NCI-H1105 treated with DMSO at 0.1 percent for 48 hours (cell line): Measurements from ENCODE around the gene F9.
A peak's percentile ranks its signal among the peaks of the same experiment; 100 is the strongest.
"Not testable (repeated sequence)": the region's sequence is repeated elsewhere in the genome, so short reads cannot be mapped to it uniquely, and the experiment has no call there.

Source experiments
- DNase-seq: peaks from one replicate; lab custom pipeline; 2025; lab: John Stamatoyannopoulos, UW

Gene F9

DNA sequence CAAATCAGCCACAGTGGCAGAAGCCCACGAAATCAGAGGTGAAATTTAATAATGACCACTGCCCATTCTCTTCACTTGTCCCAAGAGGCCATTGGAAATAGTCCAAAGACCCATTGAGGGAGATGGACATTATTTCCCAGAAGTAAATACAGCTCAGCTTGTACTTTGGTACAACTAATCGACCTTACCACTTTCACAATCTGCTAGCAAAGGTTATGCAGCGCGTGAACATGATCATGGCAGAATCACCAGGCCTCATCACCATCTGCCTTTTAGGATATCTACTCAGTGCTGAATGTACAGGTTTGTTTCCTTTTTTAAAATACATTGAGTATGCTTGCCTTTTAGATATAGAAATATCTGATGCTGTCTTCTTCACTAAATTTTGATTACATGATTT is at the start of gene F9:
F9 (plus strand) TSS at position 190 of the 400 bp plus-strand sequence; CDS start at position 216, 26 bp downstream.
- no peak for DNase-seq

DNA sequence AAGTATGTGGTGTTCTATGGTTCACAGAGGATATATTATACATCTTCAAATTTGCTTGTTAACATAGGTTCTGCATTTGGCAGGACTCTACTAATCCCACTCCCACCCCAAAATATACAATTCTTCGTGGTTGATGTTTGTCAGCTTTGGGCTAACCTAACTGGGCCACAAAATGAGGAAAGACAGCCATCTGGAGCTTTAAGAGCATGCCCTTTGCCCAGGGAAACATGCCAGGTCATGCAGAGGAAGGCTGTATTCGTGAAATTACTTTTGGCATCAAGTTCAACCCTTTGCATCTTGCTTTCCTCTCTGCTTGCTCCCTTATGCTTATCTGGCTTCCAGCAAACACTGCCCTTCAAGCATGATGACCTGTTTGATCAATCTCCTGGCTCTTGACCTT is 46.8 kb upstream of the F9 start:
- DNase-seq: no peak

DNA sequence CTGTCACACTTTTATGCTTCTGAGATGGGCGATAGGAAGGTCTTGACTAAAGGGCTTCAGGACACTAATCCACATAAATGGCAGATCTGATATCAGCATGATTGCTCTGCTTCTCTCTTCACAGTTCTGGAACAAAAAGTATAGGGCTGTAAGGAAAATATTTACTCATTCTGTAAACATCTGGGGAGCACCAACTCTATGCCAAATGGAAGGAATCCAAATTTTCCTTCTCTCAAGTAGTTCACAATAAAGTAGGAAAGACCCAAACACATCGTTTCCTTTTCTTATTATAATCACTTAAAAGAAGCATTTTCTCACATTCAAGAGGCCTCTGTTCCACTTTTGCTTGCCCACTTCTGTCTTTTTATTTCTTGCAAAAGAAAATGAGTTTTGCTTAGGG is 45.9 kb upstream of the F9 start:
- no peak for DNase-seq

GRCh38 chrX:139495324-139495723 is 35.2 kb upstream of the F9 start:
- no peak for DNase-seq

GRCh38 chrX:139506333-139506732 is 24.2 kb upstream of the F9 start:
- DNase-seq: no peak

DNA sequence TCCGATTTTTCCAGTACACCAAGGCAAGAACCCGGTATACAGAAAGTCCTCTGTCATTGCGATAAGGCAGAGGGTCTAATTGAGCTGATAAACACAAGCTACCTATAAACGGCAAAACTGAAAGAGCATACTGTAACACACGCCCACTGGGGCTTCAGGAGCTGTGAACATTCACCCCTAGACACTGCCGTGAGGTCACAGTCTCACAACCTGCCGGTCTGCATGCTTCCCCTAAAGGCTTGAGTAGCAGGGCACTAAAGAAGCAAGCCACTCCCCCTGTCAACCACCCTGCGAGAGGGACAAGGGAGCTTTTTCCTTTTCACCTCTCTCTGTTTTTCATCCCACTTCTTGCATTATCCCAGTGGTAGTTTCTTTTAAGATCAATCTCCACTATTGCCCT is 22.4 kb upstream of the F9 start:
- no peak for DNase-seq

DNA sequence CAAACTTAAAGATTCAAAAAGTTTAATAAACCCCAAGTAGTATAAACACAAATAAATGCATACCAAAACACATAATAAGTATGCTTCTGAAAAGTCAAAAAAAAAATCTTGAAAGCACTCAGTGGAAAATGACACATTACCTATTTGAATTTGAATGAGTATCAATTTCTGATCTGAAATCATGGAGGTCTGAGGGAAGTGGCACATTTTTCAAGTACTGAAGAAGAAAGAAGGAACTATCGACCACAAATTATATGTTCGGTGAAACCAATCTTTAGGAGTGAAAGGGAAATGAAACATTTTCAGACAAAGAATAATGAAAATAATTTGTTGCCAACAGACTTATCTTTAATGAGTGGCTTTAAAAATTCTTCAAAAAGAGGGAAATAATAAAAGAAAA is 12.1 kb upstream of the F9 start:
- no peak for DNase-seq

- not testable (repeated sequence) for DNase-seq
Observed at GRCh38 chrX:139528829-139529228, 1.7 kb upstream of the F9 start.

DNA sequence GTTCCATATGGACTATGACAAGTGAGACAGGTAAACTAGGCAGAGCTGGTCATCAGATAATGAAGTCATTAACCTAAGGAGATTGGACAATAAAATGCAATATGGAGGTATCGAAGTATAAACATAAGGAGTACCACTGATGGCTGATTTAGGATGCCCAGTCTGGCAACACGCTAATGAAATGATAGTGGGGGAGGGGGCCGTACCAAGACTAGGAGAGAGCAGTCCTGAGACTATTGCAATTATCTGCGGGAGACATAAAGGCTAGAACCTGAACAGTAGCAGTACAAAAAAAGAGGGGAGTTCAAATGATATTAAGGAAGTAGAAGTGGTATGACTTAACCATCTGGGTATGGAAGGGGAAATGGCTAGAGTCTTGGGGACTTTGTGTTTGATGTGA is 2.3 kb downstream of the F9 start:
- no peak for DNase-seq

DNA sequence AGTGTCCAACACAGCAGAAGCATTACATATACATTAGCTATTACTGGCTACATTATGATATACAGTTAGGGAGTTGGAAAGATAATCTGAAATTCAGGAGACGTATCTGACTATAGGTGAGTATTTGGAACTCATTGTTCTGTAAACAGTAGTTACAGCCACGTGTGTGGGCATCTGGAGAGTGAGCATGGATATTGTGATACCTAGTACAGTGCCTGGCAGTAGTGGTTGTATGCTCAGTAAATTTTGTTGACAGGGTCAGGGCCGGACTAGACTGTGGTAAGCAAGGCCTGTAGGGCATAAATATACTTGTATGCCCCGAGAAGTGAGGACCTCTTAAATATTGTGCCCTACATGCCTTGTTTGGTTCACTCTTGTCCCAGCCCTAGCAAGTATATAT is 2.9 kb downstream of the F9 start:
- DNase-seq: no peak

- DNase-seq: peak; percentile 2
Observed at GRCh38 chrX:139538907-139539790, 8.6 kb downstream of the F9 start.

- no peak for DNase-seq
Observed at GRCh38 chrX:139542652-139543051, 12.1 kb downstream of the F9 start.

- no peak for DNase-seq
Observed at GRCh38 chrX:139543920-139544319, 13.4 kb downstream of the F9 start.

DNA sequence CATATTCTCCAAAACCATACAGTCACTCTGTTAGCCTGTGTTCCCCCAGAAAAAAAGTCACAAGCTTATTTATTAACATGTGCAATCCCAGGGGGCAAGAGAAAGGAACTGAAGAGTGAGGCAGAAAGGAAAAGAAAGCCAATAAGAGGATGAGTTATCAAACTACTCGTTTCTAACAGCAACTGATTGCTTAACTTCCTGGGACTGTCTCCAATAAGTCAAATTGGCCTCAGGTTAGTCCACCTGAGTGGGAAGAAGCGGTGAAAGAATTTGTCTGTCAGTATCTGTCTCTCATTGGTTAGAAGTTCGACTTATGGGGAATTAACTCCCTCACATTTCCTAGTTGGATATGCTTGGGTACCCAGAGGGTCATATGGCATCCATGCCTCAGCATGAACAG is 14.1 kb downstream of the F9 start:
- DNase-seq: no peak

- no peak for DNase-seq
Observed at GRCh38 chrX:139554376-139554775, 23.8 kb downstream of the F9 start.

GRCh38 chrX:139554991-139555675 is 24.6 kb downstream of the F9 start:
- DNase-seq: no peak

- DNase-seq: peak; percentile 1
Observed at GRCh38 chrX:139559383-139560042, 29.0 kb downstream of the F9 start.

GRCh38 chrX:139560221-139560620 is 29.7 kb downstream of the F9 start:
- DNase-seq: no peak

DNA sequence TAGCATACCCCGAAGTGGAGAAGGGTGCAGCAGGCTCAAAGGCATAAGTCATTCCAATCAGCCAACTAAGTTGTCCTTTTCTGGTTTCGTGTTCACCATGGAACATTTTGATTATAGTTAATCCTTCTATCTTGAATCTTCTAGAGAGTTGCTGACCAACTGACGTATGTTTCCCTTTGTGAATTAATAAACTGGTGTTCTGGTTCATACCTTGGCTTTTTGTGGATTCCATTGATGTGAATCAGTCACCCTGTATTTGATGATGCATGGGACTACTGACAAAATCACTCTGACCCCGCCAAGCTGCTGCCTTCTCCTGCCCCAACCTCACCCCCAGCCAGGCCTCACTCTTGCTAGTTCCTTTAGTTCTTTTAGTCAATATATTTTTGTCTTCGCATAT is 32.7 kb downstream of the F9 start:
- no peak for DNase-seq

DNA sequence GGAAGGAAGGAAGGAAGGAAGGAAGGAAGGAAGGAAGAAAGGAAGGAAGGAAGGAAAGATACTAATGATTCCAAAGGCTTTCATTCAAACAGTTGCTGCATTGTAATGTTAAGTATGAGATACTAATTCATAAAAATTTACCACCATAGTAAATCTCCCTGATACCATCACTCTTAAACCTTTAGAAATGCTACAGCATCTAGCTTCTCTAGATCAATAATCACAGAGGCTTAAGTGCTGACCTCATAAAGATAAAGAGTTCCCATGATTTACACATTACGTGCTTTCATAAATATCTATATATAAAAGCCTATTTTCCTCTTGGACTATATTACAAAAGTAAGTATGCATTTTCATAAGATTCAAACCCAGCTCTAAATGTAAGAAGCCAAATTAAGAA is 36.4 kb downstream of the F9 start:
- DNase-seq: no peak

- DNase-seq: no peak
Observed at GRCh38 chrX:139581068-139581467, 50.5 kb downstream of the F9 start.

DNA sequence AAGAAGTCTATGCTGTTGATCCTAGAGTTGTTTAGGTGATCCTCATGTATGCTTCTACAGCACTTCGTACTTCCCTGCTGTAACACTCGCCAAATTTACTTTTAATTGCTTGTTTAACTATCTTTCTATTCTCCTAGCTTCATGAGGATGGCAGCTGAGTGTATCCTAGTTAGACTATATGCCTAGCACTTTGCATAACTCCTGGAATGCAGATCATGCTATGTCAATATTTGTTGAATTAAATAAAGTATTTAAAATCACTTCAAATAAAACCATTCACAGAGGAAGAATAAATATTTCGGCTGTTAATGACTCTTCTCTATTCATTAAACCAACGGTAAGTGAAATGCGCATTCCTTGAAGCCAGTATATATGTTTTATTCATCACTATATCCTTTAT is 55.1 kb downstream of the F9 start:
- DNase-seq: no peak

DNA sequence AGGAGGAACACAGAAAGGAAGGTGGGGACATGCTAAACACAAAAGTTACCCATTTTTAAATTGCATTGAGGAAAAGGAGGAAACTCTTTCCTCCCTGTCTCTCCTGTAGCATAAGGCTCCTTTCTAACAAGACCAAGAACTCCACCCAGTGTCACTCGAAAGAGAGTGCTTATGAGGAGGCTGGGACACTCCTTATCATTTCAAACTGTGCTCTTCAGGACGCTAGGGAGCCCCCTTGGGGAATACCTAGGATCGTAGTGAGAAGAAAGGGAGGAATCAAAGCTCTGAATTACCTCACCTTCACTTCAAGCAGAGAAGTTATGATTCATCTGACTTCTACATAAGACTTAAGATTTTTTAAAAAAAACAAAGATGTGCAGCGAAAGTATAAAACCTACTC is 65.5 kb downstream of the F9 start:
- no peak for DNase-seq
